ENCODE measurements around the gene TFAP2E.

DNA sequence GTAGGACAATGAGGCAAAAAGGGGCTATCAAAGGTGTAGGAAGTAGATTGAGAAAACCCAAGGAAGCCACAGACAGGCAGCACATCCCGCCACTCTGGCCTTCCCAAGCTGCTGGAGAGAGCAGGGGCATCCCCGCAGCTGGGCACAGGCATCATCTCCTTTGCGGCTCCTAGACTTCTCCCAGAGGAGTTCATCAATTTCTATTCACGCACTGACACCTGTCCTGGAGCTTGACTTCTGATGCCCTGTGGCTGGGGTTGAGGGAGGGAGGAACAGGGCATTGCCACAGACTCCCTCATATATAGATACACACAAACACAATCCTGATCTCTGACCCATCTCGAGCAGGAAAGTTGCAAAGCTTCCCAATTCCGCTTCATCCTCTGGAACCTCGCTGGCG lies 1.9 kb upstream of the TFAP2E start:
- TF ChIP-seq, protein P1, sequence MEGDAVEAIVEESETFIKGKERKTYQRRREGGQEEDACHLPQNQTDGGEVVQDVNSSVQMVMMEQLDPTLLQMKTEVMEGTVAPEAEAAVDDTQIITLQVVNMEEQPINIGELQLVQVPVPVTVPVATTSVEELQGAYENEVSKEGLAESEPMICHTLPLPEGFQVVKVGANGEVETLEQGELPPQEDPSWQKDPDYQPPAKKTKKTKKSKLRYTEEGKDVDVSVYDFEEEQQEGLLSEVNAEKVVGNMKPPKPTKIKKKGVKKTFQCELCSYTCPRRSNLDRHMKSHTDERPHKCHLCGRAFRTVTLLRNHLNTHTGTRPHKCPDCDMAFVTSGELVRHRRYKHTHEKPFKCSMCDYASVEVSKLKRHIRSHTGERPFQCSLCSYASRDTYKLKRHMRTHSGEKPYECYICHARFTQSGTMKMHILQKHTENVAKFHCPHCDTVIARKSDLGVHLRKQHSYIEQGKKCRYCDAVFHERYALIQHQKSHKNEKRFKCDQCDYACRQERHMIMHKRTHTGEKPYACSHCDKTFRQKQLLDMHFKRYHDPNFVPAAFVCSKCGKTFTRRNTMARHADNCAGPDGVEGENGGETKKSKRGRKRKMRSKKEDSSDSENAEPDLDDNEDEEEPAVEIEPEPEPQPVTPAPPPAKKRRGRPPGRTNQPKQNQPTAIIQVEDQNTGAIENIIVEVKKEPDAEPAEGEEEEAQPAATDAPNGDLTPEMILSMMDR (IDR thresholded peaks at IDR 0.05; ENCODE audit: poor library complexity, severe bottlenecking), result no peak
- TF ChIP-seq POLR2AphosphoS5 (IDR thresholded peaks at IDR 0.05) (no peak), SMC3 (conservative IDR thresholded peaks at IDR 0.05; ENCODE audit: poor library complexity) (no peak), EP300 (conservative IDR thresholded peaks at IDR 0.05; ENCODE audit: poor library complexity, severe bottlenecking) (no peak), EZH2 (IDR thresholded peaks at IDR 0.05; ENCODE audit: borderline replicate concordance, insufficient read depth, low read length, poor library complexity, severe bottlenecking) (no peak)
- TF ChIP-seq, protein P2, sequence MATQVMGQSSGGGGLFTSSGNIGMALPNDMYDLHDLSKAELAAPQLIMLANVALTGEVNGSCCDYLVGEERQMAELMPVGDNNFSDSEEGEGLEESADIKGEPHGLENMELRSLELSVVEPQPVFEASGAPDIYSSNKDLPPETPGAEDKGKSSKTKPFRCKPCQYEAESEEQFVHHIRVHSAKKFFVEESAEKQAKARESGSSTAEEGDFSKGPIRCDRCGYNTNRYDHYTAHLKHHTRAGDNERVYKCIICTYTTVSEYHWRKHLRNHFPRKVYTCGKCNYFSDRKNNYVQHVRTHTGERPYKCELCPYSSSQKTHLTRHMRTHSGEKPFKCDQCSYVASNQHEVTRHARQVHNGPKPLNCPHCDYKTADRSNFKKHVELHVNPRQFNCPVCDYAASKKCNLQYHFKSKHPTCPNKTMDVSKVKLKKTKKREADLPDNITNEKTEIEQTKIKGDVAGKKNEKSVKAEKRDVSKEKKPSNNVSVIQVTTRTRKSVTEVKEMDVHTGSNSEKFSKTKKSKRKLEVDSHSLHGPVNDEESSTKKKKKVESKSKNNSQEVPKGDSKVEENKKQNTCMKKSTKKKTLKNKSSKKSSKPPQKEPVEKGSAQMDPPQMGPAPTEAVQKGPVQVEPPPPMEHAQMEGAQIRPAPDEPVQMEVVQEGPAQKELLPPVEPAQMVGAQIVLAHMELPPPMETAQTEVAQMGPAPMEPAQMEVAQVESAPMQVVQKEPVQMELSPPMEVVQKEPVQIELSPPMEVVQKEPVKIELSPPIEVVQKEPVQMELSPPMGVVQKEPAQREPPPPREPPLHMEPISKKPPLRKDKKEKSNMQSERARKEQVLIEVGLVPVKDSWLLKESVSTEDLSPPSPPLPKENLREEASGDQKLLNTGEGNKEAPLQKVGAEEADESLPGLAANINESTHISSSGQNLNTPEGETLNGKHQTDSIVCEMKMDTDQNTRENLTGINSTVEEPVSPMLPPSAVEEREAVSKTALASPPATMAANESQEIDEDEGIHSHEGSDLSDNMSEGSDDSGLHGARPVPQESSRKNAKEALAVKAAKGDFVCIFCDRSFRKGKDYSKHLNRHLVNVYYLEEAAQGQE (IDR thresholded peaks at IDR 0.05; ENCODE audit: borderline replicate concordance), result no peak
